ENCODE data around the gene RSRP1. TPM values are rescaled to one million over a fixed set of nuclear protein-coding genes. Genes with fewer than 3 reads are reported as not detected.

Gene RSRP1
- total and polyA plus RNA-seq, 5 donors: 43.6 to 65.0 (median 60.8) TPM

DNA sequence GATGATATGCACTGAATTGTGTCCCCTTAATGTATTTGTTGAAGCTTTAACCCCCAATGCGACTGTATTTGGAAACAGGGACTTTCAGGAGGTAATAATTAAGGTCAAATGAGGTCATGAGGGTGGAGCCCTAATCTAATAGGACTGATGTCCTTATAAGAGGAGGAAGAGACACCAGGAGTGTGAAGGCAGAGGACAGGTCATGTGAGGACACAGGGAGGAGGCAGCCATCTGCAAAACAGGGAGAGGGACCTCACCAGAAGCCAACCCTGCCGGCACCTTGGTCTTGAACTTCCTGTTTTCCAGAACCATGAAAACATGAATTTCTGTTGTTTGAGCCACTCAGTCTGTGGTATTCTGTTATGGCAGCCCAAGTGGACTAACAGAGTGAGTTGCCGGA, 30.2 kb downstream of the RSRP1 start:
- intact Hi-C loops (cut with DNase I): loop anchor here in 1 of 4 donors (10.0 kb wide), 1 partner anchor 562 kb away; no protein-coding TSS in a partner anchor
- 83% methylated on average over 3 of the region's 3 CpGs for WGBS
- Histone ChIP-seq H3K4me3 (ENCODE audit: low read length) (no peak overlapping the region), H3K9me3 (ENCODE audit: control insufficient read depth, low read length) (no peaks in the 10 kb centered on the region), H3K4me1 (ENCODE audit: control insufficient read depth, insufficient read depth, low read length) (no peaks in the 10 kb centered on the region), H3K27me3 (ENCODE audit: control insufficient read depth, insufficient read depth) (no peaks in the 10 kb centered on the region), H3K27ac (ENCODE audit: low read length) (no peak overlapping the region)
- no peak for DNase-seq
- ATAC-seq: no peak

DNA sequence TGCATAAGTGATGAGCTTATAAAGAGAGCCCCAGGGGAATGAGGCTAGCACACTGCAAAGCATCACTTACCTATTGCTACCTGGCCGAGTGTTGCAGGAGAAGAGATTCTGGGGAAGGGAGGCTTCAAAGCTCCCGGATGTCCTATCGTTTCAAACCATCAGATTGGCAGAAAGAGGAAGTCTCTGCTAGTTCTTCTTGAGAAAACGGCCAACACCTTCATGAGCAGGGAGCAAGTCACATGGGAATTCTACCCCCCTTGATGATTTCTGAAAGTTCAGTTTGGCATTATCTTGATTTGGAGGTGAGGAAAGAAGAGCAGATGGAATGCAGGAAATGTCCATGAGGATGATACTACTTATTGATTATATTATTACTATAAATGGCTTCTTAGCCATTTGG, 31.1 kb downstream of the RSRP1 start:
- Histone ChIP-seq H3K9me3 (ENCODE audit: control insufficient read depth, low read length) (no peaks in the 10 kb centered on the region), H3K4me3 (ENCODE audit: low read length) (no peak overlapping the region), H3K27ac (ENCODE audit: low read length) (no peak overlapping the region), H3K4me1 (ENCODE audit: control insufficient read depth, insufficient read depth, low read length) (no peaks in the 10 kb centered on the region), H3K27me3 (ENCODE audit: control insufficient read depth, insufficient read depth) (no peaks in the 10 kb centered on the region)
- intact Hi-C loops (cut with DNase I): loop anchor here in 1 of 4 donors (10.0 kb wide), 1 partner anchor 561 kb away; no protein-coding TSS in a partner anchor
- DNase-seq (no peak), ATAC-seq (no peak)
- whole genome bisulfite sequencing: 69% methylated on average over 4 of the region's 4 CpGs

GRCh38 chr1:25212725-25213124, 34.5 kb downstream of the RSRP1 start:
- no peak for ATAC-seq
- Histone ChIP-seq H3K27me3 (ENCODE audit: control insufficient read depth, insufficient read depth) (no peaks in the 10 kb centered on the region), H3K27ac (ENCODE audit: low read length) (no peak overlapping the region), H3K9me3 (ENCODE audit: control insufficient read depth, low read length) (no peaks in the 10 kb centered on the region), H3K4me1 (ENCODE audit: control insufficient read depth, insufficient read depth, low read length) (no peaks in the 10 kb centered on the region), H3K4me3 (ENCODE audit: low read length) (no peak overlapping the region)
- WGBS: 63% methylated on average over 5 of the region's 5 CpGs
- intact Hi-C loops (cut with DNase I): loop anchor here in 1 of 4 donors (10.0 kb wide), 1 partner anchor 558 kb away; no protein-coding TSS in a partner anchor
- DNase-seq: no peak

DNA sequence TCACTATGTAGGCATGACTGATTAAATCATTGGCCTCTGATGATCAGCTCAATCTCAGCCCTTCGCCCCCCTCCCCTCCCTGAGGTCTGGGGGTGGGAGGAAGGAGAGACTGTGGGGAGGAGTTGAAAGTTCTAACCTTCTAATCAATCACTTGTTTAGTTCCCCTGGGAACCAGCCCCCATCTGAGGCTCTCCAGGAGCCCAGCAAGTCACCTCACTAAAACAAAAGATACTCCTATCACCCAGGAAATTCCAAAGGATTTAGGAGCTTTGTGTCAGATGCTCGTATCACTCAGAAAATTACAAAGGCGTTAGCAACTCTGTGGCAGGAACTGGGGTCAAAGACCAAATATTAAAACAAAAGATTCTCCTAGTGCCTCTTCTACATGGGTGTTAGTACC, 36.5 kb downstream of the RSRP1 start:
- H3K27me3 ChIP-seq (ENCODE audit: control insufficient read depth, insufficient read depth): no peaks in the 10 kb centered on the region
- WGBS: 31% methylated on average over 3 of the region's 3 CpGs
- no peak overlapping the region for H3K27ac ChIP-seq (ENCODE audit: low read length)
- no peaks in the 10 kb centered on the region for H3K4me1 ChIP-seq (ENCODE audit: control insufficient read depth, insufficient read depth, low read length)
- H3K9me3 ChIP-seq (ENCODE audit: control insufficient read depth, low read length): no peaks in the 10 kb centered on the region
- no peak for DNase-seq
- H3K4me3 ChIP-seq (ENCODE audit: low read length): no peak overlapping the region
- no peak for ATAC-seq
- intact Hi-C loops (cut with DNase I): loop anchor here in 1 of 4 donors (10.0 kb wide), 1 partner anchor 556 kb away; no protein-coding TSS in a partner anchor

DNA sequence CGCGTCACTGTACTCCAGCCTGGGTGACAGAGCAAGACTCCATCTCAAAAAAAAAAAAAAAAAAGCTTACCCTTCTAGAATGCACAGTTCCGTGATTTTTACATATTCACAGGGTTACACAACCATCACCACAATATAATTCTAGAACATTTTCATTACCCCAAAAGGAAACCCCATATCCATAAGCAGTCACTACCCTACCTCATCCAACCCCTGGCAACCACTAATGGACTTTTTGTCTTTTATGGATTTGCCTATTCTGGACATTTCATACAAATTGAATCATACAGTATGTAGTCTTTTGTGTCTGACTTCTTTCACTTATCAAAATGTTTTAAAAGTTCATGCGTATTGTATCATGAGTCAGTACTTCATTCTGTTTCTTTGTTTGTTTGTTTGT, 37.7 kb downstream of the RSRP1 start:
- ATAC-seq (no peak), DNase-seq (no peak)
- intact Hi-C loops (cut with DNase I): loop anchor here in 3 of 4 donors (5.0 to 10.0 kb wide), 3 partner anchors 275 to 365 kb away; partner anchors contain the start of gene RUNX3 (in 2 of the 3)
- WGBS: 88% methylated on average over 4 of the region's 4 CpGs
- no peaks in the 10 kb centered on the region for H3K4me1 ChIP-seq (ENCODE audit: control insufficient read depth, insufficient read depth, low read length)
- no peaks in the 10 kb centered on the region for H3K27me3 ChIP-seq (ENCODE audit: control insufficient read depth, insufficient read depth)
- H3K27ac ChIP-seq (ENCODE audit: low read length): no peak overlapping the region
- H3K9me3 ChIP-seq (ENCODE audit: control insufficient read depth, low read length): no peaks in the 10 kb centered on the region
- no peak overlapping the region for H3K4me3 ChIP-seq (ENCODE audit: low read length)

- H3K9me3 ChIP-seq (ENCODE audit: control insufficient read depth, low read length): no peaks in the 10 kb centered on the region
- no peak overlapping the region for H3K4me3 ChIP-seq (ENCODE audit: low read length)
- WGBS: 70% methylated on average over 2 of the region's 2 CpGs
- no peaks in the 10 kb centered on the region for H3K4me1 ChIP-seq (ENCODE audit: control insufficient read depth, insufficient read depth, low read length)
- no peak for DNase-seq
- no peaks in the 10 kb centered on the region for H3K27me3 ChIP-seq (ENCODE audit: control insufficient read depth, insufficient read depth)
- H3K27ac ChIP-seq (ENCODE audit: low read length): no peak overlapping the region
- no peak for ATAC-seq
- intact Hi-C loops (cut with DNase I): loop anchor here in 3 of 4 donors (5.0 to 10.0 kb wide), 3 partner anchors 274 to 364 kb away; partner anchors contain the start of gene RUNX3 (in 2 of the 3)
Measured at GRCh38 chr1:25208561-25209222, 38.6 kb downstream of the RSRP1 start.

DNA sequence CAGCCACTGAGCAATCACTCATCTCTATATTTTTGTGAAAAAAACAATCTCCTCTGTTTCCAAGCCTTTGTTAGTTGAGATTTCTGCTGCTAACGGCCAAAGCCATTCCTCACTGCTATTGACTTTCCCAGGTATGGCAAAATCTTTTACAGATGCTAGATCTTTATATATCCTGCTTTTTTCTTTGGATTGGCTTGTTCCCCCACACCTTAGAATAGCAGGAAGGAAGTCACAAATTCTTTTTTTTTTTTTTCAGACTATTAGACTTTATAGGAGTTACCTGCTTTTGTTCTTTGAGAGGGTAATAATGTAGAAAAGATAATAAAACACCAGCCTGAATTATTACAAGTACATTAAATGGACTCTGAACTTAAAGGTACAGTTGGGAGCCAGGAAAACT, 39.2 kb downstream of the RSRP1 start:
- no peaks in the 10 kb centered on the region for H3K9me3 ChIP-seq (ENCODE audit: control insufficient read depth, low read length)
- ATAC-seq (no peak), DNase-seq (no peak)
- no peaks in the 10 kb centered on the region for H3K4me1 ChIP-seq (ENCODE audit: control insufficient read depth, insufficient read depth, low read length)
- no peak overlapping the region for H3K4me3 ChIP-seq (ENCODE audit: low read length)
- intact Hi-C loops (cut with DNase I): loop anchor here in 3 of 4 donors (5.0 to 10.0 kb wide), 3 partner anchors 273 to 363 kb away; partner anchors contain the start of gene RUNX3 (in 2 of the 3)
- 71% methylated on average over 1 of the region's 1 CpG for WGBS
- H3K27ac ChIP-seq (ENCODE audit: low read length): no peak overlapping the region
- H3K27me3 ChIP-seq (ENCODE audit: control insufficient read depth, insufficient read depth): no peaks in the 10 kb centered on the region

DNA sequence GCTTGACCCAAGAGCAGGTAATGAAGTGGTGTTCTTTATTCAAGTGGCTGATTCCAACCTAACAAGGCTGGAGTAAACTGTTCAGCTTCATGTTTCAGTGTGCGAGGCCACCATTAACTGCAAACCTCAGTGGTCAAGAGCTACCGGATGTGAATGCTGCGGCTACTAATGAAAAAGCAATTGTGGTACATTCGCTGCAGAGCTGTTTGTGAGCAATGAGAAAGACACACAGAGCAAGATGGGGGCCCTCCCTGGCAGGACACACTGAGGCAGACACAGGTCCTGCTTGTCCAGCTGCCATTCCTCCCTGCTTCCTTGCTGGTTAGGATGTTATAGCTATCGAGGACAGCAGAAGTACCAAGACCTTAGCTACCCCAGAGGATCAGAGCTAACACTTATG, 41.1 kb downstream of the RSRP1 start:
- DNase-seq: no peak
- ATAC-seq: no peak
- intact Hi-C loops (cut with DNase I): loop anchor here in 3 of 4 donors (5.0 to 10.0 kb wide), 3 partner anchors 271 to 361 kb away; partner anchors contain the start of gene RUNX3 (in 2 of the 3)
- Histone ChIP-seq H3K27me3 (ENCODE audit: control insufficient read depth, insufficient read depth) (no peaks in the 10 kb centered on the region), H3K27ac (ENCODE audit: low read length) (no peak overlapping the region), H3K9me3 (ENCODE audit: control insufficient read depth, low read length) (no peaks in the 10 kb centered on the region), H3K4me3 (ENCODE audit: low read length) (no peak overlapping the region), H3K4me1 (ENCODE audit: control insufficient read depth, insufficient read depth, low read length) (no peaks in the 10 kb centered on the region)
- 91% methylated on average over 5 of the region's 5 CpGs for WGBS

DNA sequence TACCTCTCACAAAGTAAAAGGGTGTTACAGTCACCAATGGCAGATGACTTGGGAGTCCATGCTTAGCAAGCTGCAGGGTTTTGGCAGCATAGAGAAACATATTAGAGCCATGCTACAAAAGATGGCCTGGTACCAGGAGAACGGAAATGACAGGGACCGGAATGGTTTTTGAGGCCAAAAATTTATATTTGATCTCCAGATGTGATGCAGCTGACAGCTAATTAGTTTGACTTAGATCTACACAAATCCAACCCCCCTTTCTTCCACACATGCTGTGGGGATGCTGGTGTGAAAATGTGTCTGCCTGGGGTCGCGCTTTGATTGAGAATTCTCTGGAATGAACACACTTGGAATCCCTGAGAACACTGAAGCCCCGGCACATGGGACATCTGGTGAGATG, 41.5 kb downstream of the RSRP1 start:
- DNase-seq (no peak), ATAC-seq (no peak)
- Histone ChIP-seq H3K4me3 (ENCODE audit: low read length) (no peak overlapping the region), H3K27ac (ENCODE audit: low read length) (no peak overlapping the region), H3K9me3 (ENCODE audit: control insufficient read depth, low read length) (no peaks in the 10 kb centered on the region), H3K27me3 (ENCODE audit: control insufficient read depth, insufficient read depth) (no peaks in the 10 kb centered on the region), H3K4me1 (ENCODE audit: control insufficient read depth, insufficient read depth, low read length) (no peaks in the 10 kb centered on the region)
- intact Hi-C loops (cut with DNase I): loop anchor here in 3 of 4 donors (5.0 to 10.0 kb wide), 3 partner anchors 271 to 361 kb away; partner anchors contain the start of gene RUNX3 (in 2 of the 3)
- WGBS: 76% methylated on average over 5 of the region's 5 CpGs

- Histone ChIP-seq H3K9me3 (ENCODE audit: control insufficient read depth, low read length) (no peaks in the 10 kb centered on the region), H3K4me1 (ENCODE audit: control insufficient read depth, insufficient read depth, low read length) (no peaks in the 10 kb centered on the region), H3K27ac (ENCODE audit: low read length) (no peak overlapping the region), H3K27me3 (ENCODE audit: control insufficient read depth, insufficient read depth) (no peaks in the 10 kb centered on the region), H3K4me3 (ENCODE audit: low read length) (no peak overlapping the region)
- peak in 1 of 2 donors; percentile 56 for ATAC-seq
- intact Hi-C loops (cut with DNase I): loop anchor here in 3 of 4 donors (5.0 to 10.0 kb wide), 5 partner anchors 270 to 360 kb away; partner anchors contain the start of gene RUNX3 (in 2 of the 3)
- peak in 1 of 3 donors; percentile 6 for DNase-seq
- WGBS: 54% methylated on average over 9 of the region's 9 CpGs
Measured at GRCh38 chr1:25204797-25205480, 42.3 kb downstream of the RSRP1 start.

GRCh38 chr1:25201006-25201405, 46.2 kb downstream of the RSRP1 start:
- DNase-seq (no peak), ATAC-seq (no peak)
- Histone ChIP-seq H3K27me3 (ENCODE audit: control insufficient read depth, insufficient read depth) (no peaks in the 10 kb centered on the region), H3K27ac (ENCODE audit: low read length) (no peak overlapping the region), H3K4me1 (ENCODE audit: control insufficient read depth, insufficient read depth, low read length) (no peaks in the 10 kb centered on the region), H3K9me3 (ENCODE audit: control insufficient read depth, low read length) (no peaks in the 10 kb centered on the region), H3K4me3 (ENCODE audit: low read length) (no peak overlapping the region)
- WGBS: 80% methylated on average over 7 of the region's 7 CpGs
- intact Hi-C loops (cut with DNase I): loop anchor here in 3 of 4 donors (5.0 to 10.0 kb wide), 4 partner anchors 266 to 356 kb away; partner anchors contain the start of gene RUNX3 (in 2 of the 3)

Measured in right cardiac atrium (tissue), 5 donors.